ENCODE measurements around the gene DNMT3A.

DNMT3A gene

DNA sequence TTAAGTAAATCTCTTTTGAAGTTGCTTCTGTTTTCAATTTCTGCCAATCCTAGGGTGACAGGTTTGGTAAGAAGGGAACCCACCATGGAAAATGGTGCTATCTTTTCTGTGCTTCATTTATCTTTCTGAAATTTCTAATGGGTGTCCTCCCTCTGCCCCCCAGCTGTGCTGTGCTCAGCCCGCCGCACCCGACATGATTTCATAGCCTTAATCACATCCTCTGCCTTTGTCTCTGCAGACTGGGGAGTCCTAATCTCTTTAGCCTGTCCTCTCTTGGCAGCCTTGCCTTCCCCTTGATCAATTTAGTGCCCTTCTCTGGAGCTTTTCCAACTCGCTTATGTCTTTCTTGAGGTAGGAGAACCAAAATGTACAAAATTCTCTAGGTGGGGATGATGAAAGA, 49.3 kb downstream of the DNMT3A start:
- TF ChIP-seq, protein P1, sequence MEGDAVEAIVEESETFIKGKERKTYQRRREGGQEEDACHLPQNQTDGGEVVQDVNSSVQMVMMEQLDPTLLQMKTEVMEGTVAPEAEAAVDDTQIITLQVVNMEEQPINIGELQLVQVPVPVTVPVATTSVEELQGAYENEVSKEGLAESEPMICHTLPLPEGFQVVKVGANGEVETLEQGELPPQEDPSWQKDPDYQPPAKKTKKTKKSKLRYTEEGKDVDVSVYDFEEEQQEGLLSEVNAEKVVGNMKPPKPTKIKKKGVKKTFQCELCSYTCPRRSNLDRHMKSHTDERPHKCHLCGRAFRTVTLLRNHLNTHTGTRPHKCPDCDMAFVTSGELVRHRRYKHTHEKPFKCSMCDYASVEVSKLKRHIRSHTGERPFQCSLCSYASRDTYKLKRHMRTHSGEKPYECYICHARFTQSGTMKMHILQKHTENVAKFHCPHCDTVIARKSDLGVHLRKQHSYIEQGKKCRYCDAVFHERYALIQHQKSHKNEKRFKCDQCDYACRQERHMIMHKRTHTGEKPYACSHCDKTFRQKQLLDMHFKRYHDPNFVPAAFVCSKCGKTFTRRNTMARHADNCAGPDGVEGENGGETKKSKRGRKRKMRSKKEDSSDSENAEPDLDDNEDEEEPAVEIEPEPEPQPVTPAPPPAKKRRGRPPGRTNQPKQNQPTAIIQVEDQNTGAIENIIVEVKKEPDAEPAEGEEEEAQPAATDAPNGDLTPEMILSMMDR (conservative IDR thresholded peaks at IDR 0.05; ENCODE audit: control insufficient read depth, insufficient read depth, low read depth, low read length), result no peak
- no peak overlapping the region for H3K4me3 ChIP-seq (ENCODE audit: control insufficient read depth, low read depth, low read length)
- no peak for DNase-seq (ENCODE audit: low read depth)

DNA sequence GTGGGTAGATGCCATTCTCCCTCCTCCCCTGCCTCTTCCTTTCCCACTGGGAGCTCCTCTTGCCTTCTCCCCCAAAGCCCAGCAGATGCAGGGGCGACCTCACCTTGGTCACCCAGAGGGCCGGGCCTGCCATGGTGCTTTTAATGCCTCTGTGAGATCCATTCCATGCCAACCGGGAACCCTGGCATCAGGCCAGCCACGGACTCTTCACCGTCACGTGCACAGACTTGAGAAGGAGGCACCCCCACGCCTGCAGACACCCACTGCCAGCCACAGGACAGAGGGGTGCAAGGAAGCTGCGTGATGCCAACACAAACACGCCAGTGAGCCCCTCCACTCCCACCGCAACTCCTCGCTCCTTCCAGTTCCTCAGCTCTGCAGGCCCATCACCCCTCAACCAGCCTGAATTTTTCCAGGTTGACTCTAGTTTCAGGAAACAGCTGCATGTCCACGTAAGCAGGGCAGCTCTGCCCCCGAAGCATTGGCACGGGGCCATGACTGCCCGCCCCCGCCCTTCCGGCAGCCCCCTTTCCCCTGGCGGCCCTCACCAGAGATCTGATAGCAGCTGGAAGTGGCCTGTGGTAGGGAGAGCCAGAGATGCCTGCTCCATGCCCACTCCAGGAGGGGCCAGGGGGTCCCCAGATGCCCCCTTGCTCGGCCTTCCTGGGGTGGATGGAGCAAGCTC, 50.8 kb downstream of the DNMT3A start:
- no peak for DNase-seq (ENCODE audit: low read depth)
- H3K4me3 ChIP-seq (ENCODE audit: control insufficient read depth, low read depth, low read length), result no peak overlapping the region
- TF ChIP-seq, protein P1 (conservative IDR thresholded peaks at IDR 0.05; ENCODE audit: control insufficient read depth, insufficient read depth, low read depth, low read length), result no peak

DNA sequence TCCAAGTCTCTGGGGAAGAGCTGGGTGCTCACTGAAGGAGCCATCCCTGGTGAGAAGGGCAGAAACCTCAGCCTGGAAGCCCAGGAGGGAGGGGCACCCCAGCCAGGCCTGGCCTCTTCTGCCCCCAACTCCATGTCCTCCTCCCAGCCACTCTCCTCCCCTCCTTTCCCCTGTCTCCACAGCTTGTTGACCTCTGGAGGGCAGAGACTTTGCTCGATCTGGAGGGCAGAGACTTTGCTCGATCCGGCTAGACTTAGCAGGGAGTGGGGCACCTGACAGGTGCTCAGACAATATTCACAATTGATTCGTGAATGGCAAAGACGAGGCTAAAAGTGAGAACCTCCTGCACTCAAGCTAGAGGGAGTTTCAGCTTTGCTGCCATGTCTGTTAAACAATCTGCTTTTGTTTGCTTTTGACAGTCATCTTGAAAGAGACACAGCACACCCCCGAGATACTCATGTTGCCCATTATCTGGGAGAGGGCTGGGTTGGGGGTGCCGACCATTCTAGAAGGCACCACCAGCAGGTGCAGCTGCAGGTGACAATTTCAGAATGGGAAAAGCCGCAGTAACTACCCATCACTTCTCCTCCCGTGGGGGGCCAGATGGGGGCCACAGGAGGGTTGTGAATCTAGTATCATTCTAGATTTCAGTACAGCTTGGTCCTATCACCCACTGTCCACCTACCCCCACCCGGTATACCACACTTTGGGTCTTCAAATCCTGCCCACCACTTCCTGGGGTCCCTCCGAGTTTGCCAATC, 54.8 kb downstream of the DNMT3A start:
- no peak for DNase-seq (ENCODE audit: low read depth)
- no peak overlapping the region for H3K4me3 ChIP-seq (ENCODE audit: control insufficient read depth, low read depth, low read length)
- TF ChIP-seq, protein P1 (conservative IDR thresholded peaks at IDR 0.05; ENCODE audit: control insufficient read depth, insufficient read depth, low read depth, low read length), result no peak

DNA sequence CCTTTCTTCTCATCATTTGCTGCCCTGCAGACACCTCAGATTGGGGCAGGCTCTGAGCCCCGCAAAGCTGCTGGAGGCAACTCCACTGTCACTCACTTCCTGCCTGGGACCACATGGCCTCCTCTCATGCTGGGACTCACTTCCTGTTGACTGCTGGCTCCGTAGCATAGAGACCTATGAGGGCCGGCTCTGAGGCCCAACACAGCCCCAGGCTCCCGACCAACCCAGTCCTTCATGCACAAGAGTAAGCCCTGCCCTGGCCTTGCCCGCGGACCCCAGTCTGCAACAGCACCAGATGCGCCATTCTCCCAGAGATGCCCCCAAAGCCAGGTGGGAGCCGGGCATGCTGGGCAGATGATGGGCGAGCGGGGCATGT, 55.7 kb downstream of the DNMT3A start:
- no peak for DNase-seq (ENCODE audit: low read depth)
- TF ChIP-seq, protein P1 (conservative IDR thresholded peaks at IDR 0.05; ENCODE audit: control insufficient read depth, insufficient read depth, low read depth, low read length), result no peak
- no peak overlapping the region for H3K4me3 ChIP-seq (ENCODE audit: control insufficient read depth, low read depth, low read length)

DNA sequence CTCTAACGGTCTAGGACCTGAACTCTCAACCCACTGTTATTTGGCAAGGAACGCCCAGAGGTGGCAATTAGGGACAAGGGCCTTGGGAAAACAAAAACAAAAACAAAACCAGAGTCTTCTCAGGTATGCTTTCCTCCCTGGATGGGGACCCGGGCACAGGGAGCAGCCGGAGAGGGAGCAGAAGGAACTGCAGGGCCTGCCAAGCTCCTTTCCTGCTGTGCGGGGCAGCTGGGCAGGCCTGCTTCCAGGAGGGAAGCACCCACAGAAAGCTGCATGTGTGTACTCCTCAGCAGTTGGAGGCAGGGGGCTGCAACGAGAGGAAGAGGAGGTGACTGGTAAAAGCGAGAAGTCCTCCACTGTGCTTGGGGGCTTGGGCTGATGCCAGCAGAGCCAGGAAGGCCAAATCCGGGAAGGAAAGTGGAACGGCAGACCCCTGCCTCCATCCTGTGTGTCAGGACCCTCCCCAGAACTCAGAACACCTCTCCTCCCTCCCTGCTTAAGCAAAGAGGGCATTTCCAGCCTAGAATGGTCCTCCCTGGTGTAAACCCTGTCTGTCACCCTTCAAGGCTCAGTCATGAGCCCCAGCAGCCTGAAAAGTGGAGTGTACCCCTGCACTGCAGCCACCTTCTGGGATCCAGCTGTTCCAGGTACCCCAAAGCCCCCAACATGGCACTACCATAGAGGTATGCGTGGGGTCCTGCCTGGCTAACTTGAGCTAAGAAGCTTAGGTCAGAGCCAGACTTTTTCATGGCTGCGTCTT, 56.3 kb downstream of the DNMT3A start:
- no peak overlapping the region for H3K4me3 ChIP-seq (ENCODE audit: control insufficient read depth, low read depth, low read length)
- TF ChIP-seq, protein P1 (conservative IDR thresholded peaks at IDR 0.05; ENCODE audit: control insufficient read depth, insufficient read depth, low read depth, low read length), result no peak
- no peak for DNase-seq (ENCODE audit: low read depth)

GRCh38 chr2:25284756-25285155, 57.0 kb downstream of the DNMT3A start:
- TF ChIP-seq, protein P1 (conservative IDR thresholded peaks at IDR 0.05; ENCODE audit: control insufficient read depth, insufficient read depth, low read depth, low read length), result no peak
- no peak for DNase-seq (ENCODE audit: low read depth)

More at GRCh38 chr2:25284756-25285155, 57.0 kb downstream of the DNMT3A start:
- H3K4me3 ChIP-seq (ENCODE audit: control insufficient read depth, low read depth, low read length), result no peak overlapping the region

Measured in fibroblast of mammary gland (primary cell).